ENCODE measurements around the gene ERFL.
A peak's percentile ranks its signal among the peaks of the same experiment; 100 is the strongest.

The ERFL gene

GRCh38 chr19:41928221-41928683 lies at the start of gene ERFL:
Gene ERFL, minus strand, starts transcription at chr19:41928449. Its CDS starts 15,530 bp downstream, at chr19:41912919.
- DNase-seq = no peak

- no peak for DNase-seq
Observed at GRCh38 chr19:41977916-41978315, 49.7 kb upstream of the ERFL start.

GRCh38 chr19:41974652-41975051 lies 46.4 kb upstream of the ERFL start:
- no peak for DNase-seq

- no peak for DNase-seq
Observed at GRCh38 chr19:41971363-41971762, 43.1 kb upstream of the ERFL start.

GRCh38 chr19:41969772-41970458 lies 41.7 kb upstream of the ERFL start:
- no peak for DNase-seq

- no peak for DNase-seq
Observed at GRCh38 chr19:41968751-41969595, 40.7 kb upstream of the ERFL start.

GRCh38 chr19:41967054-41967783 lies 39.0 kb upstream of the ERFL start:
- no peak for DNase-seq

GRCh38 chr19:41965106-41965505 lies 36.9 kb upstream of the ERFL start:
- no peak for DNase-seq

- no peak for DNase-seq
Observed at GRCh38 chr19:41960973-41961372, 32.7 kb upstream of the ERFL start.

- DNase-seq = peak; percentile 84
Observed at GRCh38 chr19:41959056-41960053, 31.1 kb upstream of the ERFL start, which contains the start of gene RABAC1. Gene RABAC1, minus strand, starts transcription at chr19:41959321. Its CDS starts 29 bp downstream, at chr19:41959292.

GRCh38 chr19:41958367-41959055 lies 30.3 kb upstream of the ERFL start:
- DNase-seq = peak; percentile 73

- DNase-seq = peak; percentile 20
Observed at GRCh38 chr19:41957838-41958366, 29.7 kb upstream of the ERFL start.

- no peak for DNase-seq
Observed at GRCh38 chr19:41957161-41957837, 29.1 kb upstream of the ERFL start.

- no peak for DNase-seq
Observed at GRCh38 chr19:41956621-41957020, 28.4 kb upstream of the ERFL start.

GRCh38 chr19:41955521-41955920 lies 27.3 kb upstream of the ERFL start:
- DNase-seq = no peak

GRCh38 chr19:41951686-41952172 lies 23.5 kb upstream of the ERFL start:
- peak; percentile 93 for DNase-seq

- DNase-seq = no peak
Observed at GRCh38 chr19:41947091-41947490, 18.8 kb upstream of the ERFL start.

GRCh38 chr19:41945135-41945766 lies 17.0 kb upstream of the ERFL start:
- DNase-seq = peak; percentile 91

- DNase-seq = no peak
Observed at GRCh38 chr19:41944336-41944735, 16.1 kb upstream of the ERFL start.

Measured in activated gamma-delta T cell treated with Interleukin-2 at 50 U/mL for 16 hours (primary cell).